KMS-11 (cell line): Measurements from ENCODE around the gene IER5L.

Experiments used
- H2AFZ ChIP-seq: fragments of 200-600 bp; sonication (generic); 2 replicates; pipeline ENCODE4 v1.6.1; 2016; ENCODE audit warnings: antibody characterized with exemption, mixed run types, low read depth
- H3K27ac ChIP-seq: fragments of 200-600 bp; sonication (generic); 2 replicates; pipeline ENCODE4 v1.6.1; 2016; ENCODE audit warnings: mild to moderate bottlenecking, mixed run types
- H3K27me3 ChIP-seq: fragments of 200-600 bp; sonication (generic); 2 replicates; pipeline ENCODE4 v1.6.1; 2017; ENCODE audit warnings: mild to moderate bottlenecking, low read depth, mixed run types, moderate library complexity; ENCODE audit not compliant: insufficient read depth
- H3K36me3 ChIP-seq: fragments of 200-600 bp; sonication (generic); 2 replicates; pipeline ENCODE4 v1.6.1; 2017; ENCODE audit warnings: mild to moderate bottlenecking, mixed run types; ENCODE audit not compliant: insufficient read depth
- H3K4me1 ChIP-seq: fragments of 200-600 bp; sonication (generic); 2 replicates; pipeline ENCODE4 v1.6.1; 2016; ENCODE audit warnings: mild to moderate bottlenecking, low read depth, mixed run types; ENCODE audit not compliant: poor library complexity, severe bottlenecking
- H3K4me2 ChIP-seq: fragments of 200-600 bp; sonication (generic); 2 replicates; pipeline ENCODE4 v1.7.0; 2016; ENCODE audit warnings: mild to moderate bottlenecking, mixed run types
- H3K4me3 ChIP-seq: fragments of 200-600 bp; sonication (generic); IDR thresholded peaks from 2 replicates; pipeline ENCODE4 v1.6.1; 2017; ENCODE audit warnings: low read depth, low read length, mixed read lengths; ENCODE audit not compliant: insufficient read depth
- H3K79me2 ChIP-seq: fragments of 200-600 bp; sonication (generic); 2 replicates; pipeline ENCODE4 v1.6.1; 2016; ENCODE audit warnings: low read depth, mixed run types; ENCODE audit not compliant: insufficient read depth
- H3K9ac ChIP-seq: fragments of 200-600 bp; sonication (generic); 2 replicates; pipeline ENCODE4 v1.6.1; 2016; ENCODE audit warnings: mild to moderate bottlenecking, mixed run types
- H4K20me1 ChIP-seq: fragments of 200-600 bp; sonication (generic); 2 replicates; pipeline ENCODE4 v1.6.1; 2016; ENCODE audit warnings: mild to moderate bottlenecking, mixed run types; ENCODE audit not compliant: insufficient read depth
- CTCF ChIP-seq: fragments of 200-600 bp; sonication (generic); conservative IDR thresholded peaks from 2 replicates; pipeline ENCODE4 v1.6.1; 2017; ENCODE audit warnings: low read depth, mild to moderate bottlenecking, antibody characterized with exemption, low read length, moderate library complexity, mixed read lengths

Gene IER5L

GRCh38 chr9:129149442-129149841 is 28.6 kb downstream of the IER5L start:
- Histone ChIP-seq H3K4me2 (no peak overlapping the region), H3K9ac (no peak overlapping the region), H3K4me3 (no peak overlapping the region), H2AFZ (no peak overlapping the region), H4K20me1 (no peaks in the 10 kb centered on the region), H3K4me1 (no peaks in the 10 kb centered on the region), H3K27ac (no peak overlapping the region), H3K79me2 (no peaks in the 10 kb centered on the region), H3K36me3 (no peaks in the 10 kb centered on the region), H3K27me3 (no peaks in the 10 kb centered on the region)
- no peak for TF ChIP-seq CTCF

- Histone ChIP-seq H3K4me3 (no peak overlapping the region), H4K20me1 (no peaks in the 10 kb centered on the region), H3K4me1 (no peaks in the 10 kb centered on the region), H3K36me3 (no peaks in the 10 kb centered on the region), H3K27me3 (no peaks in the 10 kb centered on the region), H3K9ac (no peak overlapping the region), H3K4me2 (no peak overlapping the region), H3K27ac (no peak overlapping the region), H2AFZ (no peak overlapping the region), H3K79me2 (no peaks in the 10 kb centered on the region)
- TF ChIP-seq CTCF: no peak
These were observed 29.4 kb downstream of the IER5L start for GRCh38 chr9:129148463-129149204.

- Histone ChIP-seq H3K4me2 (no peak overlapping the region), H2AFZ (no peak overlapping the region), H4K20me1 (no peaks in the 10 kb centered on the region), H3K27me3 (no peaks in the 10 kb centered on the region), H3K27ac (no peak overlapping the region; the same call in 1 of the 2 replicates), H3K79me2 (peaks cover under 1% of the 10 kb centered on the region; the same call in 1 of the 2 replicates), H3K4me3 (no peak overlapping the region), H3K36me3 (no peaks in the 10 kb centered on the region), H3K9ac (no peak overlapping the region), H3K4me1 (peaks cover 19% of the 10 kb centered on the region)
- TF ChIP-seq CTCF: no peak
These were observed 31.6 kb downstream of the IER5L start for GRCh38 chr9:129146441-129146941.

GRCh38 chr9:129145841-129146292 is 32.2 kb downstream of the IER5L start:
- no peak overlapping the region for H3K4me3 ChIP-seq
- H3K9ac ChIP-seq: no peak overlapping the region
- no peaks in the 10 kb centered on the region for H3K27me3 ChIP-seq
- H3K4me1 ChIP-seq: peaks cover 25% of the 10 kb centered on the region
- no peak overlapping the region for H2AFZ ChIP-seq
- H3K79me2 ChIP-seq: peaks cover 6% of the 10 kb centered on the region; the same call in 1 of the 2 replicates
- no peak for TF ChIP-seq CTCF
- H3K36me3 ChIP-seq: no peaks in the 10 kb centered on the region
- H3K27ac ChIP-seq: no peak overlapping the region
- H4K20me1 ChIP-seq: no peaks in the 10 kb centered on the region
- no peak overlapping the region for H3K4me2 ChIP-seq
